GM12878 (cell line): ENCODE measurements around the gene CEP57. TPM values are rescaled to one million over a fixed set of nuclear protein-coding genes. Genes with fewer than 3 reads are reported as not detected.

Source experiments
- ATAC-seq: fragments of 200-7000 bp; cut with Tn5 transposase; 3 replicates; pipeline ENCODE4 v1.9.1; 2020; ENCODE audit warnings: mild to moderate bottlenecking, moderate library complexity
- BruUV-seq: library from RNA; stranded (reverse); fragments of 400-500 nt; replicated peaks from 2 replicates; lab custom pipeline; 2021; lab: Mats Ljungman, UMichigan
- CTCF ChIA-PET: fragments of 300-600 bp; sonication (Branson Sonifier 250); formaldehyde crosslinking; extraction: SDS; loops from one replicate; lab custom pipeline; 2021; ENCODE audit warnings: inconsistent platforms; lab: Yijun Ruan, JAX
- POLR2A ChIA-PET: fragments of 350-600 bp; formaldehyde crosslinking; extraction: SDS; loops from one replicate; lab custom pipeline; 2021; ENCODE audit warnings: inconsistent platforms; lab: Charles Lee
- RAD21 ChIA-PET: fragments of 300-600 bp; sonication (Branson Sonifier 250); formaldehyde crosslinking; loops from one replicate; lab custom pipeline; 2023; ENCODE audit warnings: antibody characterized with exemption; ENCODE audit not compliant: unreplicated experiment; lab: Charles Lee
- SMC1A ChIA-PET: fragments of 300-600 bp; sonication (Branson Sonifier 250); formaldehyde crosslinking; loops from one replicate; lab custom pipeline; 2023; ENCODE audit not compliant: unreplicated experiment, uncharacterized antibody; lab: Charles Lee
- DNase-seq: peaks from one replicate; pipeline ENCODE4 v3.0.0-alpha.2; 2011; ENCODE audit warnings: low read depth, low spot score
- FAIRE-seq: peaks from 3 replicates; lab custom pipeline; 2011; peaks lifted over from hg19 to GRCh38; lab: Jason Lieb, UNC
- H2AFZ ChIP-seq: 2 replicates; pipeline ENCODE4 v1.6.0; 2011; ENCODE audit warnings: low read depth, low read length, control low read depth; ENCODE audit not compliant: control insufficient read depth
- H3K27ac ChIP-seq: 2 replicates; pipeline ENCODE4 v1.5.1; 2011; ENCODE audit warnings: control low read depth; ENCODE audit not compliant: control insufficient read depth, insufficient read depth
- H3K27me3 ChIP-seq, 2 experiments: replicated peaks in 1 of 2; 2 replicates each; pipeline versions ENCODE4 v1.6.0 to v1.6.1; 2011; ENCODE audit warnings: low read length in 1 of 2; ENCODE audit not compliant: control insufficient read depth in 2 of 2, insufficient read depth in 2 of 2
- H3K36me3 ChIP-seq, 2 experiments: 2 replicates each; pipeline ENCODE4 v1.5.1; 2011; ENCODE audit warnings: low read length in 1 of 2; ENCODE audit not compliant: control insufficient read depth in 2 of 2, insufficient read depth in 2 of 2
- H3K4me1 ChIP-seq: 2 replicates; pipeline ENCODE4 v1.6.1; 2011; ENCODE audit warnings: mild to moderate bottlenecking, low read length, moderate library complexity, mixed read lengths; ENCODE audit not compliant: control insufficient read depth, insufficient read depth
- H3K4me2 ChIP-seq: 2 replicates; pipeline ENCODE4 v1.6.0; 2011; ENCODE audit warnings: control low read depth; ENCODE audit not compliant: control insufficient read depth, insufficient read depth
- H3K4me3 ChIP-seq: fragments of 200-600 bp; sonication (generic); 2 replicates; pipeline ENCODE4 v1.5.1; 2016
- H3K79me2 ChIP-seq: 2 replicates; pipeline ENCODE4 v1.6.0; 2011; ENCODE audit warnings: low read length; ENCODE audit not compliant: control insufficient read depth, insufficient read depth
- H3K9ac ChIP-seq: 2 replicates; pipeline ENCODE4 v1.8.0; 2011; ENCODE audit warnings: low read length, control low read depth, mixed read lengths; ENCODE audit not compliant: control insufficient read depth, insufficient read depth
- H3K9me3 ChIP-seq: replicated peaks from 3 replicates; pipeline ENCODE4 v1.5.1; 2011; ENCODE audit warnings: mild to moderate bottlenecking, low read length; ENCODE audit not compliant: control insufficient read depth, insufficient read depth
- H4K20me1 ChIP-seq: 2 replicates; pipeline ENCODE4 v1.6.0; 2011; ENCODE audit not compliant: control insufficient read depth, insufficient read depth
- IKZF1 ChIP-seq: fragments of 450-650 bp; conservative IDR thresholded peaks from 2 replicates; pipeline ENCODE4 v1.6.1; 2017; ENCODE audit warnings: antibody characterized with exemption, mild to moderate bottlenecking
- JUNB ChIP-seq: IDR thresholded peaks from 2 replicates; pipeline ENCODE4 v1.6.1; 2016; ENCODE audit warnings: antibody characterized with exemption, mild to moderate bottlenecking
- MYC ChIP-seq: IDR thresholded peaks from 2 replicates; pipeline ENCODE4 v1.6.1; 2011; ENCODE audit warnings: mild to moderate bottlenecking, low read length, moderate library complexity, inconsistent platforms; ENCODE audit not compliant: insufficient read depth, insufficient replicate concordance, insufficient read length, severe bottlenecking
- NR2C2 ChIP-seq: IDR thresholded peaks from 2 replicates; pipeline ENCODE4 v1.6.1; 2011; ENCODE audit warnings: borderline replicate concordance, low read depth; ENCODE audit not compliant: control insufficient read depth, insufficient read length
- NRF1 ChIP-seq: conservative IDR thresholded peaks from 2 replicates; pipeline ENCODE4 v1.6.1; 2011; ENCODE audit warnings: mild to moderate bottlenecking, low read depth, low read length, improper control_type of control experiment
- PAX8 ChIP-seq: fragments of 450-650 bp; IDR thresholded peaks from 2 replicates; pipeline ENCODE4 v1.6.1; 2017; ENCODE audit warnings: mild to moderate bottlenecking, moderate library complexity
- RELA ChIP-seq: fragments of 450-650 bp; IDR thresholded peaks from 2 replicates; pipeline ENCODE4 v1.8.0; 2014; ENCODE audit warnings: borderline replicate concordance; ENCODE audit not compliant: partially characterized antibody
- SMAD1 ChIP-seq: fragments of 450-650 bp; IDR thresholded peaks from 2 replicates; pipeline ENCODE4 v1.6.1; 2018; ENCODE audit warnings: mild to moderate bottlenecking, low read depth; ENCODE audit not compliant: partially characterized antibody
- TAF1 ChIP-seq: IDR thresholded peaks from 2 replicates; pipeline ENCODE4 v1.6.1; 2011; ENCODE audit warnings: mild to moderate bottlenecking, low read depth, low read length, borderline replicate concordance
- ZNF217 ChIP-seq: fragments of 450-650 bp; IDR thresholded peaks from 2 replicates; pipeline ENCODE4 v1.6.1; 2017; ENCODE audit warnings: antibody characterized with exemption, mild to moderate bottlenecking
- ZSCAN29 ChIP-seq: fragments of 450-650 bp; IDR thresholded peaks from 2 replicates; pipeline ENCODE4 v1.6.1; 2017; ENCODE audit warnings: mild to moderate bottlenecking, moderate library complexity
- WGBS: methylation state at CpG from one replicate; pipeline ENCODE4 v1.1.6; 2016; ENCODE audit warnings: low lambda C conversion rate; ENCODE audit not compliant: insufficient replicate concordance, insufficient coverage; ENCODE audit errors: missing lambda C conversion rate; 5-methylcytosine and 5-hydroxymethylcytosine counted together
- in situ Hi-C: fragments of 300-500 bp; cut with MboI; formaldehyde crosslinking; loops from 9 replicates; pipeline ENCODE4 v1.14.3; 2018; ENCODE audit warnings: mixed read lengths
- intact Hi-C: fragments of 100-400 bp; cut with micrococcal nuclease; formaldehyde crosslinking; loops from one replicate; pipeline ENCODE4 v1.14.2; 2022; ENCODE audit not compliant: unreplicated experiment
- polyA plus RNA-seq, 11 experiments: library from polyadenylated mRNA; depleted of rRNA in 4 of 11; unstranded in 6 of 11; stranded (reverse) in 5 of 11; fragments of >200 nt; fragmentation: Nextera tagmentation in 4 of 11; fragmentation: Illumina TruSeq in 1 of 11; extraction: Ambion mirVana in 4 of 11; extraction: Trizol in 1 of 11; gene quantifications; 1 replicate in 1 of 11; 2 replicates in 10 of 11; pipeline versions ENCODE4 v1.2.1 to v1.2.3, GENCODE V29; 2011 to 2016; ENCODE audit warnings: inconsistent platforms in 2 of 11, missing spikeins in 2 of 11, low read depth in 1 of 11
- total RNA-seq, 4 experiments: library from RNA; depleted of rRNA in 3 of 4; stranded (reverse); fragments of >200 nt in 3 of 4; fragmentation: Illumina TruSeq in 1 of 4; extraction: Trizol in 1 of 4; gene quantifications; 2 replicates each; pipeline versions ENCODE4 v1.2.1 to v1.2.3, GENCODE V29; 2013 to 2021
- TF ChIP-seq, protein P1 (sequence below): IDR thresholded peaks from 2 replicates; pipeline ENCODE4 v1.6.1; 2011; ENCODE audit warnings: low read depth, mild to moderate bottlenecking, low read length, moderate library complexity, borderline replicate concordance; ENCODE audit errors: extremely low read depth
- TF ChIP-seq, protein P2 (sequence below): fragments of 450-650 bp; IDR thresholded peaks from 2 replicates; pipeline ENCODE4 v1.6.1; 2017; ENCODE audit warnings: low read depth, mild to moderate bottlenecking, moderate library complexity
- TF ChIP-seq, protein P3 (sequence below): IDR thresholded peaks from 2 replicates; pipeline ENCODE4 v1.6.1; 2011; ENCODE audit warnings: borderline replicate concordance, low read depth, mild to moderate bottlenecking, moderate library complexity, mixed read lengths, low read length; ENCODE audit not compliant: insufficient read depth; ENCODE audit errors: extremely low read length

Gene CEP57
- total and polyA plus RNA-seq, 10 of the 15 experiments (the other 5 are each of a cell fraction or from before 2014, with no cell fraction given): 19.4 to 85.4 (median 56.8) TPM

DNA sequence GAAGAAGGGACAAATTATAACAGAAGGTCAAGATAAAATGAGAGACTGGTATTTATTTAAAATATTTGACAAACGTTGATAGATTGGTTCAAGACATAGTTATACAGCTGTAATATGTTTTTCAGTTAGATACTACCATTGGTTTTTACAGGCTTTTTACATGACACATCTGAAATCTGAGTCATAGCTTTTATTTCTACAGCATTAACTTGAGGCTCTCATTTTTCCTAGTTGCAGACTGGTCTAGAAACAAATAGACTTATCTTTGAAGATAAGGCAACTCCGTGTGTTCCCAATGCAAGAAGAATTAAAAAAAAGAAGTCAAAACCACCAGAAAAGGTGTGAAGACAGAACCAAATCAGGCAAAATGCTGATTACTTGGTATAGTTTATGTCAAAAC is 31.3 kb downstream of the CEP57 start:
- Histone ChIP-seq H3K9ac (no peak overlapping the region), H3K4me2 (no peak overlapping the region), H3K79me2 (no peaks in the 10 kb centered on the region), H3K27me3 (no peaks in the 10 kb centered on the region), H3K4me3 (no peak overlapping the region), H4K20me1 (no peaks in the 10 kb centered on the region), H3K4me1 (no peaks in the 10 kb centered on the region), H3K36me3 (peaks cover 0 to 16% of the 10 kb centered on the region in 2 experiments; a peak in 3 of 4 replicates), H2AFZ (no peak overlapping the region), H3K9me3 (no peaks in the 10 kb centered on the region), H3K27ac (no peak overlapping the region)
- ATAC-seq (no peak), DNase-seq (no peak), FAIRE-seq (no peak)
- in situ Hi-C loops: no loop called here
- TF ChIP-seq, protein P1, sequence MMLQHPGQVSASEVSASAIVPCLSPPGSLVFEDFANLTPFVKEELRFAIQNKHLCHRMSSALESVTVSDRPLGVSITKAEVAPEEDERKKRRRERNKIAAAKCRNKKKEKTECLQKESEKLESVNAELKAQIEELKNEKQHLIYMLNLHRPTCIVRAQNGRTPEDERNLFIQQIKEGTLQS: no peak
- no peak for TF ChIP-seq JUNB
- TF ChIP-seq NR2C2: no peak
- intact Hi-C loops: no loop called here
- no TSS peak for BruUV-seq
- ChIA-PET SMC1A (interaction anchor here (0.7 to 1.4 kb wide), 4 partner anchors 8 to 57 kb away, joined by 3 to 5 read pairs (median 4); no protein-coding TSS in a partner anchor), RAD21 (no interaction called here), CTCF (interaction anchor here (0.9 to 1.5 kb wide), 6 partner anchors 8 to 572 kb away, joined by 3 to 10 read pairs (median 4); partner anchors contain the start of gene CEP57), POLR2A (no interaction called here)
- WGBS: 94% methylated on average over 2 of the region's 2 CpGs

DNA sequence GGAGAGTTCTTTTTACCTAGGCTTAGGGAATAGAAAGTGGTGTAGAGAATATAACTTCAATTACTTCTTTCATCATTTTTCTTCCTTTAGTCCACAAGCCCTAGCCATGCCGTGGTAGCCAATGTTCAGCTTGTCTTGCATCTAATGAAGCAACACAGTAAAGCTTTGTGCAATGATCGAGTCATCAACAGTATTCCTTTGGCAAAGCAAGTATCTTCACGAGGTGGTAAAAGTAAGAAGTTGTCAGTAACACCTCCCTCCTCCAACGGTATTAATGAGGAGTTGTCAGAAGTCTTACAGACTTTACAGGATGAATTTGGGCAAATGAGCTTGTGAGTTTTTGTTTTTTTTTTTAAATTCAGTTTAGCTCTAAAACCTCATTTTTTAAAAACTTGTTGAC is 37.4 kb downstream of the CEP57 start:
- WGBS: 97% methylated on average over 4 of the region's 4 CpGs
- no TSS peak for BruUV-seq
- DNase-seq (no peak), ATAC-seq (no peak), FAIRE-seq (no peak)
- Histone ChIP-seq H3K4me1 (no peaks in the 10 kb centered on the region), H3K4me2 (no peak overlapping the region), H3K79me2 (no peaks in the 10 kb centered on the region), H3K27me3 (no peaks in the 10 kb centered on the region), H3K9me3 (no peaks in the 10 kb centered on the region), H2AFZ (no peak overlapping the region), H3K4me3 (no peak overlapping the region), H3K36me3 (peaks cover 0 to 4% of the 10 kb centered on the region in 2 experiments), H3K9ac (no peak overlapping the region), H4K20me1 (no peaks in the 10 kb centered on the region), H3K27ac (no peak overlapping the region)
- in situ Hi-C loops (no loop called here), intact Hi-C loops (no loop called here)
- ChIA-PET SMC1A (interaction anchor here (0.8 to 1.8 kb wide), 8 partner anchors 8 to 566 kb away, joined by 3 to 6 read pairs (median 3); no protein-coding TSS in a partner anchor), RAD21 (interaction anchor here (1.0 kb wide), 1 partner anchor 37 kb away, joined by 3 read pairs; the partner anchor contains the start of gene CEP57), POLR2A (no interaction called here), CTCF (interaction anchor here (1.3 to 2.4 kb wide), 2 partner anchors 8 to 566 kb away, joined by 4 to 8 read pairs; no protein-coding TSS in a partner anchor)
- TF ChIP-seq MYC (no peak), PAX8 (no peak), NRF1 (no peak), ZNF217 (no peak), IKZF1 (no peak), ZSCAN29 (no peak), TAF1 (no peak), SMAD1 (no peak), RELA (no peak)
- TF ChIP-seq, protein P2, sequence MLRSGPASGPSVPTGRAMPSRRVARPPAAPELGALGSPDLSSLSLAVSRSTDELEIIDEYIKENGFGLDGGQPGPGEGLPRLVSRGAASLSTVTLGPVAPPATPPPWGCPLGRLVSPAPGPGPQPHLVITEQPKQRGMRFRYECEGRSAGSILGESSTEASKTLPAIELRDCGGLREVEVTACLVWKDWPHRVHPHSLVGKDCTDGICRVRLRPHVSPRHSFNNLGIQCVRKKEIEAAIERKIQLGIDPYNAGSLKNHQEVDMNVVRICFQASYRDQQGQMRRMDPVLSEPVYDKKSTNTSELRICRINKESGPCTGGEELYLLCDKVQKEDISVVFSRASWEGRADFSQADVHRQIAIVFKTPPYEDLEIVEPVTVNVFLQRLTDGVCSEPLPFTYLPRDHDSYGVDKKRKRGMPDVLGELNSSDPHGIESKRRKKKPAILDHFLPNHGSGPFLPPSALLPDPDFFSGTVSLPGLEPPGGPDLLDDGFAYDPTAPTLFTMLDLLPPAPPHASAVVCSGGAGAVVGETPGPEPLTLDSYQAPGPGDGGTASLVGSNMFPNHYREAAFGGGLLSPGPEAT: no peak
- TF ChIP-seq, protein P3, sequence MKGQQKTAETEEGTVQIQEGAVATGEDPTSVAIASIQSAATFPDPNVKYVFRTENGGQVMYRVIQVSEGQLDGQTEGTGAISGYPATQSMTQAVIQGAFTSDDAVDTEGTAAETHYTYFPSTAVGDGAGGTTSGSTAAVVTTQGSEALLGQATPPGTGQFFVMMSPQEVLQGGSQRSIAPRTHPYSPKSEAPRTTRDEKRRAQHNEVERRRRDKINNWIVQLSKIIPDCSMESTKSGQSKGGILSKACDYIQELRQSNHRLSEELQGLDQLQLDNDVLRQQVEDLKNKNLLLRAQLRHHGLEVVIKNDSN: no peak
